ENCODE data around the gene RNU2-1. TPM values are rescaled to one million over a fixed set of nuclear protein-coding genes. Genes with fewer than 3 reads are reported as not detected.

RNU2-1 gene
- total and polyA plus RNA-seq, 2 of the 13 experiments (the other 11 are each of a cell fraction or from before 2014, with no cell fraction given) = not detected

- TF ChIP-seq GRHL1 (CRISPR knock-in tag; conservative IDR thresholded peaks at IDR 0.05) (no peak), ZNF552 (CRISPR knock-in tag; IDR thresholded peaks at IDR 0.05; ENCODE audit: borderline replicate concordance) (no peak; the same call in 1 of the 2 replicates), MLLT10 (CRISPR knock-in tag; IDR thresholded peaks at IDR 0.05) (no peak), KLF6 (CRISPR knock-in tag; IDR thresholded peaks at IDR 0.05) (no peak), ZNF775 (CRISPR knock-in tag; IDR thresholded peaks at IDR 0.05; ENCODE audit: borderline replicate concordance) (no peak), ZNF547 (CRISPR knock-in tag; IDR thresholded peaks at IDR 0.05) (peak; percentile 63; the same call in 1 of the 2 replicates), KLF9 (CRISPR knock-in tag; IDR thresholded peaks at IDR 0.05; ENCODE audit: low read depth) (no peak), ZNF549 (CRISPR knock-in tag; IDR thresholded peaks at IDR 0.05) (no peak), ZNF235 (CRISPR knock-in tag; IDR thresholded peaks at IDR 0.05; ENCODE audit: borderline replicate concordance) (0 out of 2 replicates have a peak, but pooled peaks have one; percentile 83), ZNF614 (CRISPR knock-in tag; IDR thresholded peaks at IDR 0.05; ENCODE audit: borderline replicate concordance) (no peak), ZNF546 (CRISPR knock-in tag; conservative IDR thresholded peaks at IDR 0.05) (no peak), HNRNPLL (IDR thresholded peaks at IDR 0.05; ENCODE audit: low read depth, low read length, poor library complexity, severe bottlenecking) (peak; percentile 76), BRF2 (CRISPR knock-in tag; IDR thresholded peaks at IDR 0.05) (peak; percentile 19; the same call in 1 of the 2 replicates), POGZ (CRISPR knock-in tag; IDR thresholded peaks at IDR 0.05) (peak; percentile 54; the same call in 1 of the 2 replicates), NR1H2 (CRISPR knock-in tag; IDR thresholded peaks at IDR 0.05; ENCODE audit: borderline replicate concordance, low read depth) (0 out of 2 replicates have a peak, but pooled peaks have one; percentile 65), ZMYM3 (CRISPR knock-in tag; IDR thresholded peaks at IDR 0.05) (no peak)
- TF ChIP-seq, protein P1, sequence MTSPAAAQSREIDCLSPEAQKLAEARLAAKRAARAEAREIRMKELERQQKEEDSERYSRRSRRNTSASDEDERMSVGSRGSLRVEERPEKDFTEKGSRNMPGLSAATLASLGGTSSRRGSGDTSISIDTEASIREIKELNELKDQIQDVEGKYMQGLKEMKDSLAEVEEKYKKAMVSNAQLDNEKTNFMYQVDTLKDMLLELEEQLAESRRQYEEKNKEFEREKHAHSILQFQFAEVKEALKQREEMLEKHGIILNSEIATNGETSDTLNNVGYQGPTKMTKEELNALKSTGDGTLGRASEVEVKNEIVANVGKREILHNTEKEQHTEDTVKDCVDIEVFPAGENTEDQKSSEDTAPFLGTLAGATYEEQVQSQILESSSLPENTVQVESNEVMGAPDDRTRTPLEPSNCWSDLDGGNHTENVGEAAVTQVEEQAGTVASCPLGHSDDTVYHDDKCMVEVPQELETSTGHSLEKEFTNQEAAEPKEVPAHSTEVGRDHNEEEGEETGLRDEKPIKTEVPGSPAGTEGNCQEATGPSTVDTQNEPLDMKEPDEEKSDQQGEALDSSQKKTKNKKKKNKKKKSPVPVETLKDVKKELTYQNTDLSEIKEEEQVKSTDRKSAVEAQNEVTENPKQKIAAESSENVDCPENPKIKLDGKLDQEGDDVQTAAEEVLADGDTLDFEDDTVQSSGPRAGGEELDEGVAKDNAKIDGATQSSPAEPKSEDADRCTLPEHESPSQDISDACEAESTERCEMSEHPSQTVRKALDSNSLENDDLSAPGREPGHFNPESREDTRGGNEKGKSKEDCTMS (CRISPR knock-in tag; conservative IDR thresholded peaks at IDR 0.05) = no peak
- TF ChIP-seq, protein P2, sequence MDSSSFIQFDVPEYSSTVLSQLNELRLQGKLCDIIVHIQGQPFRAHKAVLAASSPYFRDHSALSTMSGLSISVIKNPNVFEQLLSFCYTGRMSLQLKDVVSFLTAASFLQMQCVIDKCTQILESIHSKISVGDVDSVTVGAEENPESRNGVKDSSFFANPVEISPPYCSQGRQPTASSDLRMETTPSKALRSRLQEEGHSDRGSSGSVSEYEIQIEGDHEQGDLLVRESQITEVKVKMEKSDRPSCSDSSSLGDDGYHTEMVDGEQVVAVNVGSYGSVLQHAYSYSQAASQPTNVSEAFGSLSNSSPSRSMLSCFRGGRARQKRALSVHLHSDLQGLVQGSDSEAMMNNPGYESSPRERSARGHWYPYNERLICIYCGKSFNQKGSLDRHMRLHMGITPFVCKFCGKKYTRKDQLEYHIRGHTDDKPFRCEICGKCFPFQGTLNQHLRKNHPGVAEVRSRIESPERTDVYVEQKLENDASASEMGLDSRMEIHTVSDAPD (CRISPR knock-in tag; IDR thresholded peaks at IDR 0.05) = 0 out of 2 replicates have a peak, but pooled peaks have one; percentile 54
- TF ChIP-seq, protein P3, sequence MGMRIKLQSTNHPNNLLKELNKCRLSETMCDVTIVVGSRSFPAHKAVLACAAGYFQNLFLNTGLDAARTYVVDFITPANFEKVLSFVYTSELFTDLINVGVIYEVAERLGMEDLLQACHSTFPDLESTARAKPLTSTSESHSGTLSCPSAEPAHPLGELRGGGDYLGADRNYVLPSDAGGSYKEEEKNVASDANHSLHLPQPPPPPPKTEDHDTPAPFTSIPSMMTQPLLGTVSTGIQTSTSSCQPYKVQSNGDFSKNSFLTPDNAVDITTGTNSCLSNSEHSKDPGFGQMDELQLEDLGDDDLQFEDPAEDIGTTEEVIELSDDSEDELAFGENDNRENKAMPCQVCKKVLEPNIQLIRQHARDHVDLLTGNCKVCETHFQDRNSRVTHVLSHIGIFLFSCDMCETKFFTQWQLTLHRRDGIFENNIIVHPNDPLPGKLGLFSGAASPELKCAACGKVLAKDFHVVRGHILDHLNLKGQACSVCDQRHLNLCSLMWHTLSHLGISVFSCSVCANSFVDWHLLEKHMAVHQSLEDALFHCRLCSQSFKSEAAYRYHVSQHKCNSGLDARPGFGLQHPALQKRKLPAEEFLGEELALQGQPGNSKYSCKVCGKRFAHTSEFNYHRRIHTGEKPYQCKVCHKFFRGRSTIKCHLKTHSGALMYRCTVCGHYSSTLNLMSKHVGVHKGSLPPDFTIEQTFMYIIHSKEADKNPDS (CRISPR knock-in tag; IDR thresholded peaks at IDR 0.05) = no peak
Measured at GRCh38 chr17:43211480-43212402, 22.0 kb downstream of the RNU2-1 start, which contains the start of gene TMEM106A (continued).
